Lower lobe of right lung (tissue), 2 donors: ENCODE measurements around the gene APBB1. TPM values are rescaled to one million over a fixed set of nuclear protein-coding genes. Genes with fewer than 3 reads are reported as not detected.

ENCODE experiments used
- ATAC-seq, 2 donors: fragments of 200-7000 bp; cut with Tn5 transposase; one replicate each; pipeline ENCODE4 v1.9.1; 2020 to 2022; ENCODE audit warnings: mild to moderate bottlenecking in 2 of 2, moderate library complexity in 2 of 2
- DNase-seq: peaks from one replicate; pipeline ENCODE4 v3.0.0-alpha.2; 2020
- H3K27ac ChIP-seq: fragments of 200-600 bp; one replicate; pipeline ENCODE4 v1.8.0; 2022
- H3K27me3 ChIP-seq: fragments of 200-600 bp; one replicate; pipeline ENCODE4 v1.8.0; 2022; ENCODE audit warnings: low read depth
- H3K36me3 ChIP-seq: fragments of 200-600 bp; one replicate; pipeline ENCODE4 v1.8.0; 2022; ENCODE audit warnings: mild to moderate bottlenecking
- H3K4me1 ChIP-seq: fragments of 200-600 bp; one replicate; pipeline ENCODE4 v1.8.0; 2022
- H3K4me3 ChIP-seq: fragments of 200-600 bp; one replicate; pipeline ENCODE4 v1.8.0; 2022; ENCODE audit warnings: mild to moderate bottlenecking
- H3K9me3 ChIP-seq: fragments of 200-600 bp; one replicate; pipeline ENCODE4 v1.8.0; 2022
- CTCF ChIP-seq: fragments of 200-600 bp; IDR thresholded peaks from one replicate; pipeline ENCODE4 v1.8.0; 2022; ENCODE audit warnings: antibody characterized with exemption, mild to moderate bottlenecking
- intact Hi-C: fragments of 100-400 bp; cut with DNase I; formaldehyde crosslinking; loops from one replicate; pipeline ENCODE4 v1.11.0; 2022
- long read RNA-seq: library from polyadenylated mRNA; unstranded; transcript quantifications from one replicate; pipeline ENCODE4 v2.0.0, GENCODE V29; 2021
- total RNA-seq: library from RNA; stranded (reverse); fragmentation: NEBNext Ultra II Directional; extraction: Animal tissue kit (Norgen Biotek cat#: 25700); gene quantifications from one replicate; pipeline ENCODE4 v1.2.1, GENCODE V29; 2021
- donor health status: DM: no; HTN: yes; CAD: no; lungs with severe emphysema.

The APBB1 gene
- total RNA-seq: 37.2 TPM
- long read RNA-seq, transcript APBB1-201 (14 exons, 2,636 nt): major isoform, 91 of 143 reads
- long read RNA-seq, partial matches to known transcripts: 21 of 143 reads
- long read RNA-seq, other reads (novel, unspliced or antisense): 26 of 143 reads

- no peak for TF ChIP-seq CTCF
- Histone ChIP-seq H3K36me3 (no peaks in the 10 kb centered on the region), H3K27me3 (peaks cover 7% of the 10 kb centered on the region), H3K4me3 (peak within 1 kb of the TSS; percentile 75), H3K27ac (peak within 1 kb of the TSS; percentile 92), H3K9me3 (no peaks in the 10 kb centered on the region), H3K4me1 (peaks cover 35% of the 10 kb centered on the region)
- intact Hi-C loops: no loop called here
- ATAC-seq: peak; percentile 94 to 96
- peak; percentile 71 for DNase-seq
Measured at GRCh38 chr11:6419009-6419631, at the start of gene APBB1. Gene APBB1, minus strand, starts transcription at chr11:6419094. Its CDS starts 7,747 bp downstream, at chr11:6411347.

DNA sequence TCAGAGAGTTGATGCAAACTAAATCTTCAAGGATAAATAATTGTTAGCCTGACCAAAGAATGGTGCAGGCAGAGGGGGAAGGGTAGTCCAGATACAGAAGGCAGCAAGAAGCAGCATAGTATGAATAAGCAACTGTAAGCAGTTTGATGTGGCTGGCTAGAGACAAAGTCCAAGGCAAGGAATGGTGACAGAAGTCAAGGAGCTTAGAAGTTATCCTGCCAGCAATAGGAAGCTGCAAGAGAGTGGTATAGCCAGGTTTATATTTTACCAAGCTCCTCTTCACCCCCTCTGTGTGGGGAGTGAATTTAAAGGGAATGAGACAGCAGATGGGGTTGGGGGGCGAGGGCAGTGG, 40.2 kb upstream of the APBB1 start:
- no peak for TF ChIP-seq CTCF
- ATAC-seq (no peak), DNase-seq (no peak)
- Histone ChIP-seq H3K4me3 (no peak overlapping the region), H3K27me3 (no peaks in the 10 kb centered on the region), H3K36me3 (peaks cover 92% of the 10 kb centered on the region), H3K4me1 (no peaks in the 10 kb centered on the region), H3K9me3 (no peaks in the 10 kb centered on the region), H3K27ac (no peak overlapping the region)
- intact Hi-C loops: no loop called here

DNA sequence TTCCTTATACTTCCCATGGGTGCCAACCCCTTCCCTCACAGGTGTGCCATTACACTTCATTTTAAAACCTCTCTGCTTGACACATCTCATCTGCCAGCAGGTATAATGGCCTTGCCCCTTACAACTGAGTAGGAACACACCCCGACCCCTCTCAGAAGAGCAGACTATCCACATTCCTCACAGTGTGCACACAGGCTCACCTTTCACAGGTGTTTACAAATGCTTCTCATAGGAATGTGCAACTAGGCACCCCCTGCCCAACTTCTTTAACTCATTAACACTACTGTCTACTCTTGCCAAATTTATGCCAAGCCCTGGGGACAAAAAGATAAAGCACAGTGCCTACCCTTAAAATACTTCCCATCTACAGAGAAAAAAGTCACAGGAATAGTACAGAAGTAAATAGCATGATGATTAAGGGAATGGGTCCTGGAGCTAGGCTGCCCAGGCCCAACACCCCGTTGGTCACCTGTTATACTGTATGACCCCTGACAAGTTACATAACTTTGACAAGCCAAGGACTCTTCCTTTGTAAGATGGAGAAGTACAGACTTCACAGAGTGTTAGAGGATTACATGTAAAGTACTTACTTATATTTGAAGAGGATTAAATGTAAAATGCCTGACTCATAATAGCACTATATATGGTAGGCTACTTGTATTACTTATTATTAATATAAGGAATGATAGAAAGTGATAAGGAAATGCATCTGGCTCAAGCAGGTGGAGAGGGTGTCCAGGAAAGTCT, 39.6 kb upstream of the APBB1 start:
- Histone ChIP-seq H3K27ac (peak overlapping the region; percentile 15), H3K27me3 (no peaks in the 10 kb centered on the region), H3K4me1 (no peaks in the 10 kb centered on the region), H3K36me3 (peaks cover 92% of the 10 kb centered on the region), H3K4me3 (no peak overlapping the region), H3K9me3 (no peaks in the 10 kb centered on the region)
- intact Hi-C loops: no loop called here
- peak; percentile 79 to 86 for ATAC-seq
- no peak for DNase-seq
- TF ChIP-seq CTCF: no peak

GRCh38 chr11:6457581-6458320, 38.9 kb upstream of the APBB1 start:
- Histone ChIP-seq H3K9me3 (no peaks in the 10 kb centered on the region), H3K27ac (peak overlapping the region; percentile 22), H3K4me3 (no peak overlapping the region), H3K36me3 (peaks cover 95% of the 10 kb centered on the region), H3K27me3 (no peaks in the 10 kb centered on the region), H3K4me1 (no peaks in the 10 kb centered on the region)
- DNase-seq (no peak), ATAC-seq (peak; percentile 2 to 8)
- intact Hi-C loops: no loop called here
- no peak for TF ChIP-seq CTCF

GRCh38 chr11:6456361-6457073, 37.6 kb upstream of the APBB1 start:
- peaks cover 97% of the 10 kb centered on the region for H3K36me3 ChIP-seq
- no peak overlapping the region for H3K4me3 ChIP-seq
- H3K4me1 ChIP-seq: no peaks in the 10 kb centered on the region
- TF ChIP-seq CTCF: no peak
- no peaks in the 10 kb centered on the region for H3K27me3 ChIP-seq
- intact Hi-C loops: no loop called here
- ATAC-seq (peak in 1 of 2 donors; percentile 21), DNase-seq (no peak)
- H3K9me3 ChIP-seq: no peaks in the 10 kb centered on the region
- no peak overlapping the region for H3K27ac ChIP-seq
